Measurements from ENCODE around the gene BTBD10. TPM values are rescaled to one million over a fixed set of nuclear protein-coding genes. Genes with fewer than 3 reads are reported as not detected.

Gene BTBD10
- total RNA-seq, 1 experiment from 2014 or later, result 23.3 TPM

GRCh38 chr11:13440100-13440855 is 22.7 kb downstream of the BTBD10 start:
- Histone ChIP-seq H3K4ac (ENCODE audit: low read depth, low read length) (no peak overlapping the region), H2AFZ (ENCODE audit: low read length) (no peak overlapping the region), H3K56ac (ENCODE audit: insufficient read length, low read depth, low read length) (no peak overlapping the region), H4K91ac (ENCODE audit: insufficient read length, low read depth, low read length) (no peak overlapping the region), H2BK20ac (ENCODE audit: low read depth, low read length, poor library complexity, severe bottlenecking) (no peak overlapping the region), H3K18ac (ENCODE audit: insufficient read length, low read depth, low read length) (no peak overlapping the region), H2AK5ac (ENCODE audit: insufficient read length, low read length) (no peak overlapping the region), H3K4me1 (ENCODE audit: insufficient read depth, low read length) (peaks cover 5% of the 10 kb centered on the region), H3K79me2 (ENCODE audit: insufficient read depth, low read length) (no peaks in the 10 kb centered on the region), H3K4me2 (ENCODE audit: insufficient read depth, insufficient read length, low read length) (no peak overlapping the region), H4K5ac (ENCODE audit: insufficient read length, low read depth, low read length) (no peak overlapping the region), H3K27ac (ENCODE audit: insufficient read length, low read depth, low read length) (no peak overlapping the region), H3K9ac (ENCODE audit: extremely low read depth, insufficient read length, low read length) (no peak overlapping the region), H3K23me2 (ENCODE audit: insufficient read length, low read depth, low read length, poor library complexity, severe bottlenecking) (no peaks in the 10 kb centered on the region), H3T11ph (ENCODE audit: low read length) (no peak overlapping the region), H3K23ac (ENCODE audit: insufficient read length, low read depth, low read length) (no peak overlapping the region), H3K27me3 (ENCODE audit: insufficient read depth, low read length) (no peaks in the 10 kb centered on the region), H2BK12ac (ENCODE audit: insufficient read length, low read depth, low read length) (no peak overlapping the region), H3K14ac (ENCODE audit: insufficient read depth, low read length) (no peak overlapping the region), H2BK120ac (ENCODE audit: low read depth, low read length, poor library complexity, severe bottlenecking) (no peak overlapping the region), H4K20me1 (ENCODE audit: control insufficient read depth, insufficient read depth, insufficient read length) (no peaks in the 10 kb centered on the region), H4K8ac (replicated peaks; ENCODE audit: insufficient read length, low read depth, low read length) (no peak overlapping the region), H3K79me1 (ENCODE audit: insufficient read depth, low read depth, low read length, poor library complexity, severe bottlenecking) (no peaks in the 10 kb centered on the region), H2BK5ac (ENCODE audit: insufficient read length, low read length) (no peak overlapping the region), H2BK15ac (ENCODE audit: low read depth, low read length) (no peak overlapping the region), H3K9me3 (ENCODE audit: control insufficient read depth, low read depth, low read length) (no peaks in the 10 kb centered on the region)
- no peak for TF ChIP-seq CTCF (conservative IDR thresholded peaks at IDR 0.05)
- H3K9me3 Mint-ChIP-seq, result no peaks in the 10 kb centered on the region
- no peaks in the 10 kb centered on the region for H3K36me3 Mint-ChIP-seq (ENCODE audit: insufficient read depth in 1 of 3, low read depth in 3 of 3)
- WGBS (ENCODE audit: extremely low coverage, insufficient read length, low lambda C conversion rate), result no CpG with 5 or more reads among the region's 8 CpGs
- H3K4me1 Mint-ChIP-seq, result peaks cover 29 to 33% of the 10 kb centered on the region in 2 experiments
- DNase-seq, result no peak
- H3K27me3 Mint-ChIP-seq (ENCODE audit: low read depth), result no peaks in the 10 kb centered on the region
- peak overlapping the region in 1 of 2 experiments; percentile 54; a peak in 3 of 5 replicates for H3K4me3 Mint-ChIP-seq
- H3K27ac Mint-ChIP-seq, result peak overlapping the region in 2 of 3 experiments; percentile 21 to 48; a peak in 2 of 7 replicates

Data from H9 (cell line).